HUES64 (cell line): Measurements from ENCODE around the gene ASB2.

Experiments used
- H3K27ac ChIP-seq: 2 replicates; pipeline ENCODE4 v1.7.0; 2013; ENCODE audit warnings: low read depth, low read length, inconsistent platforms
- H3K27me3 ChIP-seq: 2 replicates; pipeline ENCODE4 v1.6.1; 2013; ENCODE audit warnings: mild to moderate bottlenecking, low read length; ENCODE audit not compliant: insufficient read depth
- H3K36me3 ChIP-seq: 2 replicates; pipeline ENCODE4 v1.6.1; 2013; ENCODE audit warnings: mild to moderate bottlenecking, low read length; ENCODE audit not compliant: insufficient read depth
- H3K4me1 ChIP-seq: 2 replicates; pipeline ENCODE4 v1.6.1; 2013; ENCODE audit warnings: mild to moderate bottlenecking, low read length, moderate library complexity; ENCODE audit not compliant: insufficient read depth
- H3K4me3 ChIP-seq: 2 replicates; pipeline ENCODE4 v1.5.1; 2013; ENCODE audit warnings: mild to moderate bottlenecking, low read length, moderate library complexity
- H3K9ac ChIP-seq: 2 replicates; pipeline ENCODE4 v1.6.1; 2013; ENCODE audit warnings: mild to moderate bottlenecking, low read depth, low read length
- H3K9me3 ChIP-seq: 2 replicates; pipeline ENCODE4 v1.6.1; 2013; ENCODE audit warnings: low read depth, low read length; ENCODE audit not compliant: insufficient read depth
- WGBS: fragments of 150-250, 120-280 bp; methylation state at CpG from one replicate; pipeline ENCODE4 v1.1.7; 2013; ENCODE audit warnings: missing lambda C conversion rate; 5-methylcytosine and 5-hydroxymethylcytosine counted together

Gene ASB2

DNA sequence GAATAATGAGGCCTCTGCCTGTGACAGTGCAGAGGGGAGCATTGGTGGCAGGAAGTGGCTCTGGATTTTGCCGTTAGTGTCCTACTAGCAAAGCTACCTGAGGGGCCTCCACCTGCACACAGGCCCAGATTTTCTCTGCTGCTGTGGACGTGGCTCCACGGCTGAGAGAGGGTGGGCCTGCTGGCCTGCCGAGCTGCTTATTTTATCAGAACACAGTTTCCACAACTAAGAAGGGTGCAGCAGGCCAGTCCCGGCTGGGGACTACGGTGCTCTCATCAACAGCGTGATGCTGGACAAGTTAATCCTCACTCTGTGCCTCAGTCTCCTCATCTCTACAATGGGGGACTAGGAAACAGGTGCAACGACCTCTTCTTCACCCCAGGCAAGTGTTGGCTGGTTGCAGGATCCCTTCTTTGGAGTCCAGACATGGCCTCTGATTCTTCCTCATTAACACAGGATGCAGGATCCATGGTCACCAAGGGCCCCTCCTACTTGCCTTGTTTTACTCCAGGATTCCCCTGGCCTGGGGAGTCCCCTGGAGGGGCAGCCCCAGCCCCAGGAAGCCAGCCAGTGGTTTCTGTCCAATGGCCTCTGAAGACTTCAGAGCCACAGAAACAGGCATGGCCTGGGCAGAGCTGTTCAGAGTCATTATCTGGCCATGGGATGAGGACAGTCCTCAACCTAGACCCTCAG lies 45.9 kb downstream of the ASB2 start:
- H3K9me3 ChIP-seq: no peaks in the 10 kb centered on the region
- no peak overlapping the region for H3K27ac ChIP-seq
- H3K27me3 ChIP-seq: no peaks in the 10 kb centered on the region
- H3K4me3 ChIP-seq: no peak overlapping the region
- H3K9ac ChIP-seq: no peak overlapping the region
- H3K4me1 ChIP-seq: no peaks in the 10 kb centered on the region
- H3K36me3 ChIP-seq: no peaks in the 10 kb centered on the region
- 89% methylated on average over 8 of the region's 8 CpGs for WGBS

DNA sequence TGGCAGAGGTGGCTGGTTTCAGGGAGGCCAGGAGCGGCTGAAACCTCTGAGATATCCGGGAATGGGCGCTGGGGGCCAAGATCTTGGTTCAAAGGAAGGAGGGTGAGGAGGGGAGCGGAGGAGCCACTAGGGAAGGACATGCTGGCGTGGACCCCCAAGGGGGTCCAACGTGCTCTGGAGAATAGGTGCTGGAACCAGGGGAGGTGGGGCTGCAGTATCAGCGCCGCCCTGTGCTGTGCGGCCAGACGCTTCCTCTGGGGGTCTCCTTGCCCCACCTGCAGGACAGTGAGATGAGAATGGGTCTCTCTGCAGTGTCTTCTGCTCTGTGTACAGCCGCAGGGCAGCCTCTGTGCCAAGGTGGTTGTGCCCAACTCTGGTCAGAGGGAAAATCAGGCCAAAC lies 46.7 kb downstream of the ASB2 start:
- WGBS: 88% methylated on average over 11 of the region's 11 CpGs
- no peak overlapping the region for H3K27ac ChIP-seq
- no peaks in the 10 kb centered on the region for H3K27me3 ChIP-seq
- no peak overlapping the region for H3K9ac ChIP-seq
- no peak overlapping the region for H3K4me3 ChIP-seq
- no peaks in the 10 kb centered on the region for H3K36me3 ChIP-seq
- H3K9me3 ChIP-seq: no peaks in the 10 kb centered on the region
- no peaks in the 10 kb centered on the region for H3K4me1 ChIP-seq

DNA sequence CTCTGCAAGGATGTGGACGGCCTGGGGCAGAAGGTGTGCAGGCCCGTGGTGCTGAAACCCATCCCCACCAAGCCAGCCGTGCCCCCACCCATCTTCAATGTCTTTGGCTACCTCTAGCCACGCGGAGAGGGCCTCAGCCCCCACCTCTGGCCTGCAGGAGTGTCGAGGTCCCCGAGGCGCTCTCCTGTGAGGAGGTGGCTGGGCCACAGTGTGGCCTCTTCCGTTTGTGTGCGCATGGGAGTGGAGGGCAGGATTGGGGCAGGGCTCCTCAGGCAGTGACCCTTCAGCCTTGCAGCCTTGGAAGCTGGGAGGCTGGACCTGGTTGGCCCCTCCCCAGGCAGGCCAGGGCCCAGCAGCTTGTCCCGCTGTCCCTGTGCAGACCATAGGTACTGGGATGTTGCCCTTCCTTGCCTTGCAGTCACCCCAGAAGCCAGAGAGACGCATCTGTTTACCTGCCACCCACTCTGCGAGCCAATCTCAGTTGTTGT lies 47.3 kb downstream of the ASB2 start:
- Histone ChIP-seq H3K9me3 (no peaks in the 10 kb centered on the region), H3K9ac (no peak overlapping the region), H3K4me3 (no peak overlapping the region), H3K27ac (no peak overlapping the region), H3K27me3 (no peaks in the 10 kb centered on the region), H3K36me3 (no peaks in the 10 kb centered on the region), H3K4me1 (no peaks in the 10 kb centered on the region)
- WGBS: 84% methylated on average over 13 of the region's 13 CpGs

DNA sequence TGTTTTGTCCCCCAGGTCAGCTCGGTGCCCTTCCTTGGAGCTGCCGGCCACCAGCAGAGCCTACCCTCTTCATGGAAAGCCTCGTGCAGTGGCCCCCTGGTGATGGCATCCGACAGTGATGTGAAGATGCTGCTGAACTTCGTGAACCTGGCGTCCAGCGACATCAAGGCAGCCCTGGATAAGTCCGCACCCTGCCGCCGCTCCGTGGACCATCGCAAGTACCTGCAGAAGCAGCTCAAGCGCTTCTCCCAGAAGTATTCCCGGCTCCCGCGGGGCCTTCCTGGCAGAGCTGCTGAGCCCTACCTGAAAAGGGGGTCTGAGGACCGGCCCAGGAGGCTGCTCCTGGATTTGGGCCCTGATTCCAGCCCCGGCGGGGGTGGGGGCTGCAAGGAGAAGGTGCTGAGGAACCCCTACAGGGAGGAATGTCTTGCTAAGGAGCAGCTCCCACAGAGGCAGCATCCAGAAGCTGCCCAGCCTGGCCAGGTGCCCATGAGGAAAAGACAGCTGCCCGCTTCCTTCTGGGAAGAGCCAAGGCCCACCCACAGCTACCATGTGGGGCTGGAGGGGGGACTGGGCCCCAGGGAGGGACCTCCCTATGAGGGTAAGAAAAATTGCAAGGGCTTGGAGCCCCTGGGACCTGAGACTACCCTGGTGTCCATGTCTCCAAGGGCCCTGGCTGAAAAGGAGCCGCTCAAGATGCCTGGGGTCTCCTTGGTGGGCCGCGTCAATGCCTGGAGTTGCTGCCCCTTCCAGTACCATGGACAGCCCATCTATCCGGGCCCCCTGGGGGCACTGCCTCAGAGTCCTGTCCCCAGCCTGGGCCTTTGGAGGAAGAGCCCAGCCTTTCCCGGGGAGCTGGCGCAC lies 48.0 kb downstream of the ASB2 start:
- no peaks in the 10 kb centered on the region for H3K36me3 ChIP-seq
- WGBS: 92% methylated on average over 26 of the region's 26 CpGs
- no peak overlapping the region for H3K9ac ChIP-seq
- no peaks in the 10 kb centered on the region for H3K4me1 ChIP-seq
- H3K27me3 ChIP-seq: no peaks in the 10 kb centered on the region
- no peaks in the 10 kb centered on the region for H3K9me3 ChIP-seq
- no peak overlapping the region for H3K4me3 ChIP-seq
- no peak overlapping the region for H3K27ac ChIP-seq

DNA sequence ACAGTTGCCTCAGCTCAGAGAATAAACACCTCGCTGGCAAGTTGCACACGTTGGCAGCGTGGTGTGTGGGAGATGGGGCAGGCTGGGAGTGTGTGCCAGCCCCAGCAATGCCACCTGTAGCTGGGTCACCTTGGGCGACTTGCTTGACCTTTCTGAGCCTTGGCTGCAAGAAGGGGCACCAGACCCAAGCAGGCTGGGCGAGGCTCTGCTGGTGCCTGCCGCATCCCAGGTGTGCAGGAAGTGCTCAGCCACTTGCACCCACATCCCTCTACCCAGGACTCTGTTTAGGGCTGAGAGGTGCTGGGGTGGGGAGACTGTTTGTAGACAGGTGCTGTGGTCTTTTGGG lies 48.6 kb downstream of the ASB2 start:
- no peaks in the 10 kb centered on the region for H3K36me3 ChIP-seq
- H3K27me3 ChIP-seq: no peaks in the 10 kb centered on the region
- H3K27ac ChIP-seq: no peak overlapping the region
- 84% methylated on average over 6 of the region's 6 CpGs for WGBS
- H3K9ac ChIP-seq: no peak overlapping the region
- H3K4me1 ChIP-seq: no peaks in the 10 kb centered on the region
- no peak overlapping the region for H3K4me3 ChIP-seq
- H3K9me3 ChIP-seq: no peaks in the 10 kb centered on the region

DNA sequence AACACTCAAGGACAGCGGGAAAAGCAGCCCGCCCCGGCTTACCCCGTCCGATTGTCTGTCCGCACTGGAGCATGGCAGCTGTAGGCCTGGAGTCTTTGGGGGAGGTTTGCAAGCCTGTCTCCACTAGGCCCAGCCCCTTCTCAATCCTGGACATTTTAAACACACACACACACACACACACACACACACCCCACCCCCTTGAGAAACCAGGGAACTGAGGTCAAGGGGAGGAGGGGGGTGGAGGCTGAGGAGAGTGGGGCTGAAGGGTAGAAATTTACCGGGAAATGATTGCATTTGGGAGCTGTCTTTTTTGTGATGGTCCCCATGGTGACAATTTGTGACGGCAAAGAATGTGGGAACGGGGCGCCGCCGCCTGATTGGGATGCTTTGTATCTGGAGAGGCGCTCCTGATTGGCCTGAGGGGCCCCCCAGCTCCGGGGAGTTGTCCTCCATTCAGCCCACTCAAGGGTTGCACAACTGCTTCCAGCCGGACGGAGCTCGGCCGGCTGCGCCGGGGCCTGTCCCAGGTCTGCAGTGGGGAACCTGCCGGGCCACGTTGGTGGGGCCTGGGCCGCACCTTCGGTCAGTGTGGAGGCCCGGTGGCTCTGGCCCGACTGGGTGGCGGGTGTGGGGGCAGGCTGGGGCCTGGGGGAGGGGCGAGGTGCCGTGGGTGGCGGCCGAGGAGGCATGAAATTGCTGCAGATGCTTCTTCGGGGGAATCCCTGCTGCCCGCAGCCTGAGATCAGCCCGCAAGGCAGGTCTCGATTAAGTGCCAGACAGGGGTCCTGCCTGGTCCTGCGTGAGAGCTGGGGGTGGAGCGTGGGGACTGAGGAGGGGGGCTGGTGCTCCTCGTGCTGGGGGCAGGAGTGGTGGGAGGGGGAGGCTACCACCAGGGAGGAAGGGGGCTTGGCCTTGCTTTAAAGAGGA lies 49.2 kb downstream of the ASB2 start, which contains the start of gene FAM181A:
Gene FAM181A, plus strand, starts transcription at position 472 of the 927 bp plus-strand sequence. CDS start 942 bp downstream, outside the sequence.
- WGBS: 90% methylated on average over 38 of the region's 38 CpGs
- H3K4me1 ChIP-seq: no peaks in the 10 kb centered on the region
- no peaks in the 10 kb centered on the region for H3K9me3 ChIP-seq
- H3K27me3 ChIP-seq: no peaks in the 10 kb centered on the region
- H3K36me3 ChIP-seq: no peaks in the 10 kb centered on the region
- H3K4me3 ChIP-seq: no peak within 1 kb of the TSS
- H3K27ac ChIP-seq: no peak within 1 kb of the TSS; the same call in 1 of the 2 replicates
- no peak within 1 kb of the TSS for H3K9ac ChIP-seq

DNA sequence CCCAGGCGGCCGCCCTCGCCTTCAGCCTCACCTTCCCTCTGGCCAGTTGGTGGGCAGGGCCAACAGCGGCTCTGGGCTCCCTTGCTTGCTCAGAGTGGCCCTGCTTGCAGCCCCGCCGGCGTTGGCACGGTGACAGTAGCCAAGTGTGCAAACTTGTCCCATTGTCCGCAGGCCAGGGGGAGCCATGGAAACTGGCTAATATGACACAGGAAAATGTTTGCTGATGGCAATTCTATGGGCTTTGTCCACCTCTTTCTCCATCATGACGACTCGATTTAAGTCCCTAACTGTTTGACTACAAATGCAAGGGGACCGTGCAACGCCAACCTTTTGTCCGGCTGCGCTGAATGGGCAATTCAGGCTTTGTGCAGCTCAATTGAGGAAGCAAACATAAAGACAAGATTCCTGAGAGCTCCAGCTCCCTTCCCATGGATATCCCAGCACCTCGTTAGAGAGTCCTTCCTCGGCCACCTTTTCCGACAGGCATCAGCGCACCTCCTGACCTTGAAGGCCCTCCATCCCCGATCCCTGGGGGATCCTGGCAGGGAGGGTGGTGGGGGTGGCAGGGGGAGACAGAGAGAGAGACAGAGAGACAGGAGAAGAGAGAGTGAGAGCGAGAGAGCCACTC lies 50.0 kb downstream of the ASB2 start:
- no peaks in the 10 kb centered on the region for H3K36me3 ChIP-seq
- no peak overlapping the region; the same call in 1 of the 2 replicates for H3K27ac ChIP-seq
- no peaks in the 10 kb centered on the region for H3K27me3 ChIP-seq
- no peak overlapping the region for H3K4me3 ChIP-seq
- no peaks in the 10 kb centered on the region for H3K9me3 ChIP-seq
- no peaks in the 10 kb centered on the region for H3K4me1 ChIP-seq
- 92% methylated on average over 21 of the region's 21 CpGs for WGBS
- H3K9ac ChIP-seq: no peak overlapping the region

DNA sequence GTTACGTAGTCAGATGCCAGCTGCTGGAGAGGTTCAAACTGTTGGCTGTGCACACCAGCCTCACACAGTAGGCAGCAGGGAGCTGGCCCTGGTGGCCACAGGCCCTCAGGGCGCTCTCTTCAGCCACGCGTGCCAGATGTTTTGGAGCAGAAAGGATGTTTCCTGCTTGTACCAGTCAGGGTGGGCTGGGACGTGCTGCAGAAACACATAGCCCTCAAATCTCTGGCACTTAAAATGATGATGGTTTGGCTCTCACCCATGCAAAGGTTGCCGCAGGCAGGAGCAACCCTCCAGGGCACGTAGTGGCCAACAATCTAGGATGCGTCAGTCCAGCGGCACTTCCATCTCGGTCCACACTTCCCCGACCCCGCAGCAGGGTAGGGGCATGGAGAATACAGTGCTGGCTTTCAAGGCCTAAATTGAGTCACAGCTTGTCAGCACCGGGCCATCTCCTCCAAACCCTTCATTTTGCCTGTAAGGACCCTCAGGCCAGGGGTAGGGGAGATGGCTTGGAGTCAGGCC lies 50.9 kb downstream of the ASB2 start:
- no peaks in the 10 kb centered on the region for H3K36me3 ChIP-seq
- no peaks in the 10 kb centered on the region for H3K27me3 ChIP-seq
- H3K9ac ChIP-seq: no peak overlapping the region
- no peak overlapping the region for H3K4me3 ChIP-seq
- H3K27ac ChIP-seq: no peak overlapping the region
- H3K9me3 ChIP-seq: no peaks in the 10 kb centered on the region
- WGBS: 92% methylated on average over 13 of the region's 13 CpGs
- H3K4me1 ChIP-seq: no peaks in the 10 kb centered on the region

DNA sequence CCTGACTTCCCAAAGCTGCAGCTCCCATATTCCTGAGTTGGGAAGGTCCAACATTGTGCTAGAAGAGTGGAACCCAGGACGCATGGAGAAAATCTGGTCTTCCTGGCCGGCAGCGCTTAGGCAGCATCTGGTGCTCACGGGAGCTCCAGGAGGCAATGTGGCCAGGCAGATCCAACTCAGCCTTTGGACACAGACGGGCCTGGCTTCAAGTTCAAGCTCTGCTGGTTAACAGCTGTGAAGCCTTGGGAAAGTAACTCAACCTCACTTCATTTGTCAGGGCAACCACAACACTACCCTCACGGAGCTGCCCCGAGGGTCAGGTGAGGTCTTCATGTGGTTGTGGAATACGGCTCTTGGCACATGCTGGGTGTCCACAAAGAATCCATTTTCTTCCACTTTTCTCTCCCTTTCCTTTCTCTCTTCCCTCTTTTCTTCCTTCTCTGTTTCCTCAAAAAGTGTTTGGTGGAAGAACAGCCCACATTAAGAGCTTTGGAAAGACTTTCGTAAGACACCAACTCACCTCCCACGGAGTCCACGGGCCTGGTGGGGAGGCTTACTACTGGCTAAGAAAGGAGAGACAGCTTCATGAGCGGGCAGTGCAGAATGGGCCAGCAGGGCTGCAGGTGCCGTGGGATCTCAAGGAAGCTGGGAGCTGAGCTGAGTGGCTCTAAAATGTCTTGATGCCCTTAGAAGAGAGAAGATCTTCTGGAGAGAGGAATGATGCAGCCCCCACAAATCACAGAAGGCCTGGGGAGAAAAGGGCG lies 51.6 kb downstream of the ASB2 start:
- no peaks in the 10 kb centered on the region for H3K27me3 ChIP-seq
- H3K36me3 ChIP-seq: no peaks in the 10 kb centered on the region
- WGBS: 93% methylated on average over 14 of the region's 14 CpGs
- H3K9me3 ChIP-seq: no peaks in the 10 kb centered on the region
- H3K9ac ChIP-seq: no peak overlapping the region
- H3K4me3 ChIP-seq: no peak overlapping the region
- no peak overlapping the region for H3K27ac ChIP-seq
- no peaks in the 10 kb centered on the region for H3K4me1 ChIP-seq

DNA sequence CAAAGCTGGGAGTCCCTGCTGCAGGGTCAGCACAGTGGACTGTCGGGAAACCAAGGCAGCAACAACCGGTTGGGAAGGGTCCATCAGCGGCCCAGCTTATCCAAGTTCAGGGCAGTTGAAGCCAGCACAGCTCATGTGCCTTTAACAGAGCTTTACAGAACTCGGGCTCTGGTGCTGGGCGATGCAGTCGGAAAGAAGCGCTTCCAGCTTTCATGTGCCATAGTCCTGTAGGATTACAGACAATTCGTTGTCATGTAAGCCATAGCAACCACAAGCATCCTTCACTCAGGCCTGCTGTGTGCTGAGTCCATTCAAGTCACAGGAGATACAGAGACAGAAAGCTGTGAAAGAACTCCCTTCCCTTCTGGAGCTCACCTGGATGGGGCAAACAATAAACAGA lies 52.7 kb downstream of the ASB2 start:
- no peak overlapping the region for H3K9ac ChIP-seq
- no peak overlapping the region for H3K4me3 ChIP-seq
- no peaks in the 10 kb centered on the region for H3K4me1 ChIP-seq
- H3K27me3 ChIP-seq: no peaks in the 10 kb centered on the region
- WGBS: 91% methylated on average over 8 of the region's 8 CpGs
- H3K36me3 ChIP-seq: no peaks in the 10 kb centered on the region
- H3K27ac ChIP-seq: no peak overlapping the region
- H3K9me3 ChIP-seq: no peaks in the 10 kb centered on the region
